DND-41 (cell line): Measurements from ENCODE around the gene SOX5.
"Not testable (repeated sequence)": the region's sequence is repeated elsewhere in the genome, so short reads cannot be mapped to it uniquely, and the experiment has no call there.

Experiments used
- CTCF ChIP-seq: IDR thresholded peaks from 2 replicates; pipeline ENCODE4 v1.5.1; 2012; ENCODE audit warnings: borderline replicate concordance, low read length, moderate library complexity, mild to moderate bottlenecking; ENCODE audit not compliant: poor library complexity, severe bottlenecking; ENCODE audit errors: extremely low read depth
- EZH2 ChIP-seq: IDR thresholded peaks from 3 replicates; pipeline ENCODE4 v1.6.1; 2012; ENCODE audit warnings: borderline replicate concordance, low read depth, mild to moderate bottlenecking, moderate library complexity, low read length, inconsistent platforms; ENCODE audit not compliant: severe bottlenecking

GRCh38 chr12:23509832-23510231 is 439.6 kb downstream of the SOX5 start:
- TF ChIP-seq CTCF, EZH2: not testable (repeated sequence)
